Transverse colon (tissue), 4 donors: ENCODE results near the gene SIPA1L3.

ENCODE experiments used
- EP300 ChIP-seq: sonication (generic); formaldehyde crosslinking; IDR thresholded peaks from one replicate; pipeline ENCODE4 v1.6.1; 2017; ENCODE audit warnings: antibody characterized with exemption, low read depth
- POLR2A ChIP-seq: fragments of 450-650 bp; IDR thresholded peaks from one replicate; pipeline ENCODE4 v1.6.1; 2016; ENCODE audit warnings: antibody characterized with exemption, mild to moderate bottlenecking, moderate library complexity
- POLR2AphosphoS5 ChIP-seq, 3 donors: sonication (generic); formaldehyde crosslinking; IDR thresholded peaks; one replicate each; pipeline ENCODE4 v1.6.1; 2016; ENCODE audit warnings: antibody characterized with exemption in 3 of 3
- TF ChIP-seq, protein P1 (sequence below), 5 experiments: fragments of 200-600 bp in 3 of 5; fragments of 450-650 bp in 2 of 5; sonication (generic) in 3 of 5; IDR thresholded peaks; 1 replicate in 2 of 5; 2 replicates in 3 of 5; pipeline ENCODE4 v1.5.1; 2016 to 2017; ENCODE audit warnings: antibody characterized with exemption in 5 of 5, inconsistent platforms in 3 of 5, mild to moderate bottlenecking in 2 of 5, moderate library complexity in 1 of 5

GRCh38 chr19:38084196-38084595, 177.2 kb downstream of the SIPA1L3 start:
- TF ChIP-seq, protein P1, sequence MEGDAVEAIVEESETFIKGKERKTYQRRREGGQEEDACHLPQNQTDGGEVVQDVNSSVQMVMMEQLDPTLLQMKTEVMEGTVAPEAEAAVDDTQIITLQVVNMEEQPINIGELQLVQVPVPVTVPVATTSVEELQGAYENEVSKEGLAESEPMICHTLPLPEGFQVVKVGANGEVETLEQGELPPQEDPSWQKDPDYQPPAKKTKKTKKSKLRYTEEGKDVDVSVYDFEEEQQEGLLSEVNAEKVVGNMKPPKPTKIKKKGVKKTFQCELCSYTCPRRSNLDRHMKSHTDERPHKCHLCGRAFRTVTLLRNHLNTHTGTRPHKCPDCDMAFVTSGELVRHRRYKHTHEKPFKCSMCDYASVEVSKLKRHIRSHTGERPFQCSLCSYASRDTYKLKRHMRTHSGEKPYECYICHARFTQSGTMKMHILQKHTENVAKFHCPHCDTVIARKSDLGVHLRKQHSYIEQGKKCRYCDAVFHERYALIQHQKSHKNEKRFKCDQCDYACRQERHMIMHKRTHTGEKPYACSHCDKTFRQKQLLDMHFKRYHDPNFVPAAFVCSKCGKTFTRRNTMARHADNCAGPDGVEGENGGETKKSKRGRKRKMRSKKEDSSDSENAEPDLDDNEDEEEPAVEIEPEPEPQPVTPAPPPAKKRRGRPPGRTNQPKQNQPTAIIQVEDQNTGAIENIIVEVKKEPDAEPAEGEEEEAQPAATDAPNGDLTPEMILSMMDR (IDR thresholded peaks at IDR 0.05), result no peak
- TF ChIP-seq EP300, result no peak
- no peak for TF ChIP-seq POLR2AphosphoS5 (IDR thresholded peaks at IDR 0.05)
- no peak for TF ChIP-seq POLR2A
